HEK293T (cell line): ENCODE data around the gene ITGA1.

Experiments
- CTCF ChIA-PET: fragments of 350-600 bp; formaldehyde crosslinking; extraction: SDS; loops from one replicate; lab custom pipeline; 2021; ENCODE audit warnings: antibody characterized with exemption, inconsistent platforms; lab: Yijun Ruan, JAX
- POLR2A ChIA-PET: fragments of 350-600 bp; formaldehyde crosslinking; extraction: SDS; loops from one replicate; lab custom pipeline; 2020; ENCODE audit warnings: antibody characterized with exemption, inconsistent platforms; lab: Yijun Ruan, JAX
- DNase-seq: peaks from one replicate; pipeline ENCODE4 v3.0.0; 2012; ENCODE audit warnings: mixed read lengths; ENCODE audit errors: extremely low spot score
- ARNT ChIP-seq: fragments of 450-650 bp; IDR thresholded peaks from 2 replicates; pipeline ENCODE4 v1.6.1; 2017; ENCODE audit warnings: mild to moderate bottlenecking
- BHLHE40 ChIP-seq: fragments of 450-650 bp; IDR thresholded peaks from 2 replicates; pipeline ENCODE4 v1.6.1; 2016; ENCODE audit warnings: mild to moderate bottlenecking, moderate library complexity, borderline replicate concordance
- CTBP1 ChIP-seq: fragments of 450-650 bp; IDR thresholded peaks from 2 replicates; pipeline ENCODE4 v1.6.1; 2016; ENCODE audit warnings: borderline replicate concordance
- ELF4 ChIP-seq: fragments of 450-650 bp; IDR thresholded peaks from 2 replicates; pipeline ENCODE4 v1.6.1; 2017; ENCODE audit warnings: antibody characterized with exemption
- FOXA1 ChIP-seq: fragments of 450-650 bp; IDR thresholded peaks from 2 replicates; pipeline ENCODE4 v1.6.1; 2016; ENCODE audit warnings: mild to moderate bottlenecking
- FOXK2 ChIP-seq: fragments of 450-650 bp; IDR thresholded peaks from 2 replicates; pipeline ENCODE4 v1.6.1; 2016; ENCODE audit warnings: mild to moderate bottlenecking
- FOXM1 ChIP-seq: fragments of 450-650 bp; IDR thresholded peaks from 2 replicates; pipeline ENCODE4 v1.6.1; 2017; ENCODE audit warnings: mild to moderate bottlenecking, borderline replicate concordance
- HDGF ChIP-seq: fragments of 450-650 bp; IDR thresholded peaks from 2 replicates; pipeline ENCODE4 v1.6.1; 2017; ENCODE audit warnings: antibody characterized with exemption, borderline replicate concordance
- L3MBTL2 ChIP-seq: fragments of 450-650 bp; conservative IDR thresholded peaks from 2 replicates; pipeline ENCODE4 v1.6.1; 2016; ENCODE audit warnings: mild to moderate bottlenecking
- LEF1 ChIP-seq: fragments of 450-650 bp; IDR thresholded peaks from 2 replicates; pipeline ENCODE4 v1.6.1; 2017; ENCODE audit warnings: mild to moderate bottlenecking, borderline replicate concordance
- NFRKB ChIP-seq: fragments of 450-650 bp; IDR thresholded peaks from 2 replicates; pipeline ENCODE4 v1.6.1; 2016; ENCODE audit warnings: mild to moderate bottlenecking, moderate library complexity
- SP1 ChIP-seq: fragments of 450-650 bp; IDR thresholded peaks from 2 replicates; pipeline ENCODE4 v1.6.1; 2017
- SUZ12 ChIP-seq: fragments of 450-650 bp; IDR thresholded peaks from 2 replicates; pipeline ENCODE4 v1.6.1; 2016; ENCODE audit warnings: mild to moderate bottlenecking
- TARDBP ChIP-seq: fragments of 450-650 bp; IDR thresholded peaks from 2 replicates; pipeline ENCODE4 v1.6.1; 2016
- ZNF384 ChIP-seq: fragments of 450-650 bp; IDR thresholded peaks from 2 replicates; pipeline ENCODE4 v1.6.1; 2016
- TF ChIP-seq, protein P1 (sequence below): fragments of 450-650 bp; IDR thresholded peaks from 2 replicates; pipeline ENCODE4 v1.6.1; 2016

ITGA1 gene

GRCh38 chr5:52802272-52802973 lies 14.7 kb downstream of the ITGA1 start:
- TF ChIP-seq FOXA1 (no peak), ZNF384 (no peak), L3MBTL2 (no peak), NFRKB (no peak), HDGF (no peak), LEF1 (no peak), BHLHE40 (no peak), ARNT (no peak)
- ChIA-PET POLR2A (no interaction called here), CTCF (no interaction called here)
- no peak for DNase-seq

DNA sequence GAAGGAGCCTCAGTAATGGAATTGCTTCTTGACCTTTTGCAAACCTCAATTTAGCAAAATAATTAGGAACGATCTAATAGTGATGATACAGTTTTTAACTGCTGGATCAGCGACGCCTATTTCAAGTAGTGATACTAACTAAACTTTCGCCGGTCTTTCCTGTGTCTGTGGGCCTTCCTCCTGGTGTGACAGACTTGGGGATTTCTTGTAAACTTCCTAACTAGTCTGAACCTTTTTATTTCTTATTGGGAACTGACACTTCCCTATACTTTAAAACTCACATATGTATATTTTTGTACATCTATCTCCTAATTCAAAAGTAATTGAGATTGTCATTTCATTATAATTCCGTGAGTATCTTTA lies 15.2 kb downstream of the ITGA1 start:
- ChIA-PET POLR2A (no interaction called here), CTCF (interaction anchor here (0.5 kb wide), 1 partner anchor 138 kb away, joined by 3 read pairs; no protein-coding TSS in a partner anchor)
- TF ChIP-seq TARDBP (no peak), CTBP1 (no peak), LEF1 (no peak), FOXA1 (no peak), BHLHE40 (no peak), SUZ12 (no peak), HDGF (no peak), FOXM1 (no peak), FOXK2 (no peak), SP1 (no peak), ELF4 (no peak), ZNF384 (no peak), L3MBTL2 (no peak), ARNT (no peak), NFRKB (no peak)
- TF ChIP-seq, protein P1, sequence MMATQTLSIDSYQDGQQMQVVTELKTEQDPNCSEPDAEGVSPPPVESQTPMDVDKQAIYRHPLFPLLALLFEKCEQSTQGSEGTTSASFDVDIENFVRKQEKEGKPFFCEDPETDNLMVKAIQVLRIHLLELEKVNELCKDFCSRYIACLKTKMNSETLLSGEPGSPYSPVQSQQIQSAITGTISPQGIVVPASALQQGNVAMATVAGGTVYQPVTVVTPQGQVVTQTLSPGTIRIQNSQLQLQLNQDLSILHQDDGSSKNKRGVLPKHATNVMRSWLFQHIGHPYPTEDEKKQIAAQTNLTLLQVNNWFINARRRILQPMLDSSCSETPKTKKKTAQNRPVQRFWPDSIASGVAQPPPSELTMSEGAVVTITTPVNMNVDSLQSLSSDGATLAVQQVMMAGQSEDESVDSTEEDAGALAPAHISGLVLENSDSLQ = no peak
- DNase-seq = no peak

DNA sequence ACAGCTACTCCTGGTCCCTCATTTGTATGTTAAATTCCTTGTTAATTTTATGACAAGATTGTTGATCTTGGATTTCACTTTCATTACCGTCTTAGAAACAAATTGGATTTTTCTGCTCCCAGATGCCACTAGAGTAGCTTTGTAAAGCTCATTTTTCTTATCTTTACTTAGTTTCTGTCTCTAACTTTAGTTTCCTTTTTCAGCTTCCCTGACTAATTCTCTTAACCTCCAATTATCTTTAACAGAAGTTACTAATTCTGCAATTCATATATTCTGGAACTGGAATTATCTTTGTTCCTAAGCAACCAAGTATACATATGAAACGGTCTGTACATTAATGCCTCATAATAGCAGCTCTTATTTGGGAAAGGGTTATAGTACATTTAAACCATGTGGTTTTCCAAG lies 16.7 kb downstream of the ITGA1 start:
- CTCF ChIA-PET = no interaction called here
- DNase-seq = no peak
- POLR2A ChIA-PET = no interaction called here
- TF ChIP-seq NFRKB = no peak

DNA sequence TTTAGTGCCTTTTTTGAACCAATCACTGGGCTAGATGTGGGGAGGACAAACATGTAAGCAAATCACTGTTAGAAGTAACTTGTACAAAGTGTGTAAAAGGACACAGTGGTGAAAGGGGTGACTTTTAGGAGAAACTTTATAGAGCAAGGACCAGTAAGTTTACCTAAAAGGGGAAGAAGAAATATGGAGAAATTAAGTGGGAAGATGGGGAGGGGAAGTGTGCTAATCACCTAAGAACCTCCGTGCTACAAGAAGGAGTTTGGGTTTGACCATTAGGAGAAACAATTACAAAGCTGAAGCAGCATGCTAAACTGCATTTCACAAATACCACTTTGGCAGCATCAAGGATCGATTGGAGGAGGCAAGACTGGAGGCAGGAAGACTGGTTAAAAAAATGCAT lies 17.3 kb downstream of the ITGA1 start:
- POLR2A ChIA-PET = no interaction called here
- TF ChIP-seq FOXA1 (no peak), BHLHE40 (no peak), SUZ12 (no peak), SP1 (no peak)
- CTCF ChIA-PET = no interaction called here
- DNase-seq = no peak

- DNase-seq = no peak
- ChIA-PET CTCF (no interaction called here), POLR2A (no interaction called here)
- TF ChIP-seq FOXA1 = no peak
- TF ChIP-seq ELF4 = no peak
- TF ChIP-seq SUZ12 = no peak
- TF ChIP-seq LEF1 = no peak
- TF ChIP-seq ARNT = no peak
- TF ChIP-seq TARDBP = no peak
- no peak for TF ChIP-seq NFRKB
- TF ChIP-seq BHLHE40 = no peak
- TF ChIP-seq CTBP1 = no peak
- TF ChIP-seq HDGF = no peak
- TF ChIP-seq, protein P1 = no peak
- no peak for TF ChIP-seq ZNF384
- TF ChIP-seq L3MBTL2 = no peak
- no peak for TF ChIP-seq FOXM1
- no peak for TF ChIP-seq SP1
Measured at GRCh38 chr5:52805615-52806014, 17.9 kb downstream of the ITGA1 start.

DNA sequence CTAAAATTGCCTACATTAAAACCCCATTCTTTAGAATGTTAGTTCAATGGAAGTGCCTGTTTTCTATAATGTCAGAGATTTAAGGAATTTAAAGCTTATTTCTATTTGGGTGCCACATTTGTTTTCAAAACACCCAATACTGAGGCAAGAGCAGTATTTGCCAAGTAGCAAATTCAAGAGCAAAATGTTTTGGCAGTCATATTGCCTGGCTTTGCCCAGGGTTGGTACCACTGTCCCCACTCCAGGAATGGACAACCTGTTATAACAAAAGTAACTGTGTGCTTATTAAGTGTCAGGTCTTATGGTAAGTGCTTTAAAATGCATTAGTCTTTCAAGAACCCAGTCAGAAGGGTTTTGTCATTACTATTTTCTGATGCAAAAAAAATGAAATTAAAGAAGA lies 19.3 kb downstream of the ITGA1 start:
- DNase-seq = no peak
- ChIA-PET CTCF (no interaction called here), POLR2A (no interaction called here)
- TF ChIP-seq ELF4 (no peak), HDGF (no peak), FOXA1 (no peak), ZNF384 (no peak), LEF1 (no peak), TARDBP (no peak), L3MBTL2 (no peak), FOXK2 (no peak), CTBP1 (no peak), ARNT (no peak), SP1 (no peak), BHLHE40 (no peak), FOXM1 (no peak), NFRKB (no peak), SUZ12 (no peak)
- TF ChIP-seq, protein P1 = no peak
